ENCODE measurements around the gene LCE3E.

- TF ChIP-seq CTCF (IDR thresholded peaks at IDR 0.05; ENCODE audit: extremely low read depth in 1 of 2, insufficient read depth in 1 of 2, low read depth in 1 of 2, low read length in 2 of 2) (no peak), POLR2A (IDR thresholded peaks at IDR 0.05; ENCODE audit: low read depth, low read length) (no peak), EZH2 (IDR thresholded peaks at IDR 0.05; ENCODE audit: borderline replicate concordance, low read depth, low read length, severe bottlenecking) (no peak), JUN (IDR thresholded peaks at IDR 0.05; ENCODE audit: borderline replicate concordance, insufficient read depth, insufficient read length, low read depth) (no peak), MAX (IDR thresholded peaks at IDR 0.05; ENCODE audit: insufficient read depth, insufficient read length) (no peak), POLR2AphosphoS5 (IDR thresholded peaks at IDR 0.05; ENCODE audit: insufficient read depth, low read depth, low read length) (no peak)
Measured at GRCh38 chr1:152582647-152583046, 16.1 kb upstream of the LCE3E start.

Data from endothelial cell of umbilical vein (primary cell).